KMS-11 (cell line): Measurements from ENCODE around the gene GPRC5A.

Experiments used
- H2AFZ ChIP-seq: fragments of 200-600 bp; sonication (generic); 2 replicates; pipeline ENCODE4 v1.6.1; 2016; ENCODE audit warnings: antibody characterized with exemption, mixed run types, low read depth
- H3K27ac ChIP-seq: fragments of 200-600 bp; sonication (generic); 2 replicates; pipeline ENCODE4 v1.6.1; 2016; ENCODE audit warnings: mild to moderate bottlenecking, mixed run types
- H3K27me3 ChIP-seq: fragments of 200-600 bp; sonication (generic); 2 replicates; pipeline ENCODE4 v1.6.1; 2017; ENCODE audit warnings: mild to moderate bottlenecking, low read depth, mixed run types, moderate library complexity; ENCODE audit not compliant: insufficient read depth
- H3K36me3 ChIP-seq: fragments of 200-600 bp; sonication (generic); 2 replicates; pipeline ENCODE4 v1.6.1; 2017; ENCODE audit warnings: mild to moderate bottlenecking, mixed run types; ENCODE audit not compliant: insufficient read depth
- H3K4me1 ChIP-seq: fragments of 200-600 bp; sonication (generic); 2 replicates; pipeline ENCODE4 v1.6.1; 2016; ENCODE audit warnings: mild to moderate bottlenecking, low read depth, mixed run types; ENCODE audit not compliant: poor library complexity, severe bottlenecking
- H3K4me2 ChIP-seq: fragments of 200-600 bp; sonication (generic); 2 replicates; pipeline ENCODE4 v1.7.0; 2016; ENCODE audit warnings: mild to moderate bottlenecking, mixed run types
- H3K4me3 ChIP-seq: fragments of 200-600 bp; sonication (generic); IDR thresholded peaks from 2 replicates; pipeline ENCODE4 v1.6.1; 2017; ENCODE audit warnings: low read depth, low read length, mixed read lengths; ENCODE audit not compliant: insufficient read depth
- H3K79me2 ChIP-seq: fragments of 200-600 bp; sonication (generic); 2 replicates; pipeline ENCODE4 v1.6.1; 2016; ENCODE audit warnings: low read depth, mixed run types; ENCODE audit not compliant: insufficient read depth
- H3K9ac ChIP-seq: fragments of 200-600 bp; sonication (generic); 2 replicates; pipeline ENCODE4 v1.6.1; 2016; ENCODE audit warnings: mild to moderate bottlenecking, mixed run types
- H4K20me1 ChIP-seq: fragments of 200-600 bp; sonication (generic); 2 replicates; pipeline ENCODE4 v1.6.1; 2016; ENCODE audit warnings: mild to moderate bottlenecking, mixed run types; ENCODE audit not compliant: insufficient read depth
- CTCF ChIP-seq: fragments of 200-600 bp; sonication (generic); conservative IDR thresholded peaks from 2 replicates; pipeline ENCODE4 v1.6.1; 2017; ENCODE audit warnings: low read depth, mild to moderate bottlenecking, antibody characterized with exemption, low read length, moderate library complexity, mixed read lengths

Gene GPRC5A

GRCh38 chr12:12938541-12938940 lies 47.2 kb downstream of the GPRC5A start:
- H3K79me2 ChIP-seq = no peaks in the 10 kb centered on the region
- H3K4me2 ChIP-seq = no peak overlapping the region
- no peak overlapping the region for H3K27ac ChIP-seq
- no peaks in the 10 kb centered on the region for H4K20me1 ChIP-seq
- no peak overlapping the region for H2AFZ ChIP-seq
- no peaks in the 10 kb centered on the region for H3K27me3 ChIP-seq
- H3K4me1 ChIP-seq = no peaks in the 10 kb centered on the region
- H3K9ac ChIP-seq = no peak overlapping the region
- no peak for TF ChIP-seq CTCF
- H3K4me3 ChIP-seq = no peak overlapping the region
- no peaks in the 10 kb centered on the region for H3K36me3 ChIP-seq

DNA sequence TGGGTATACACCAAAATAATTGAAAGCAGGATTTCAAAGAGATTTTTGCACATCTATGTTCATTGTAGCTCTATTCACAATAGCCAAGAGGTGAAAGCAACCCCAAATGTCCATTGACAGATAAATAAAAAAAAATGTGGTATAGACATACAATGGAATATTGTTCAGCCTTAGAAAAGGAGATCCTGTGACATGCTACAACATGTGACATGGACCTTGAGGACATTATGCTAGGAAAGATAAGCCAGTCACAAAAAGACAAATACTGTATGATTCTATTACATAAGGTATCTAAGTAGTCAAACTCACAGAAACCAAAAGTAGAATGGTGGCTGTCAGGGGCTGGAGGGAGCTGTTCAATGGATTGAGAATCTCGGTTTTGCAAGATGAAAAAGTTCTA lies 48.5 kb downstream of the GPRC5A start:
- no peak for TF ChIP-seq CTCF
- no peak overlapping the region for H3K27ac ChIP-seq

GRCh38 chr12:12941450-12942350 lies 50.3 kb downstream of the GPRC5A start:
- H3K79me2 ChIP-seq = no peaks in the 10 kb centered on the region
- H3K9ac ChIP-seq = no peak overlapping the region
- H3K4me2 ChIP-seq = no peak overlapping the region
- H4K20me1 ChIP-seq = no peaks in the 10 kb centered on the region
- no peak overlapping the region for H2AFZ ChIP-seq
- no peak overlapping the region for H3K4me3 ChIP-seq
- H3K36me3 ChIP-seq = no peaks in the 10 kb centered on the region
- no peaks in the 10 kb centered on the region for H3K4me1 ChIP-seq
- H3K27me3 ChIP-seq = no peaks in the 10 kb centered on the region
- H3K27ac ChIP-seq = no peak overlapping the region
- no peak for TF ChIP-seq CTCF

More for the DNA sequence above, 48.5 kb downstream of the GPRC5A start:
- H3K4me1 ChIP-seq = no peaks in the 10 kb centered on the region
- H4K20me1 ChIP-seq = no peaks in the 10 kb centered on the region
- no peak overlapping the region for H3K4me3 ChIP-seq
- no peaks in the 10 kb centered on the region for H3K27me3 ChIP-seq
- no peaks in the 10 kb centered on the region for H3K36me3 ChIP-seq
- H3K4me2 ChIP-seq = no peak overlapping the region
- H2AFZ ChIP-seq = no peak overlapping the region
- H3K79me2 ChIP-seq = no peaks in the 10 kb centered on the region
- no peak overlapping the region for H3K9ac ChIP-seq

GRCh38 chr12:12943586-12944260 lies 52.4 kb downstream of the GPRC5A start:
- H3K27me3 ChIP-seq = no peaks in the 10 kb centered on the region
- no peak overlapping the region for H3K4me3 ChIP-seq
- H3K27ac ChIP-seq = no peak overlapping the region
- no peak overlapping the region for H3K9ac ChIP-seq
- no peak overlapping the region for H3K4me2 ChIP-seq
- no peaks in the 10 kb centered on the region for H3K79me2 ChIP-seq
- H2AFZ ChIP-seq = no peak overlapping the region
- H3K4me1 ChIP-seq = no peaks in the 10 kb centered on the region
- H4K20me1 ChIP-seq = no peaks in the 10 kb centered on the region
- no peaks in the 10 kb centered on the region for H3K36me3 ChIP-seq
- no peak for TF ChIP-seq CTCF
